Mesendoderm (in vitro differentiated cells): ENCODE measurements around the gene MAN1A2.
A peak's percentile ranks its signal among the peaks of the same experiment; 100 is the strongest.

Experiments
- DNase-seq: peaks from one replicate; pipeline ENCODE4 v3.0.0; 2013
- H2AK5ac ChIP-seq: 2 replicates; pipeline ENCODE4 v1.6.1; 2013; ENCODE audit warnings: low read length, inconsistent platforms
- H2BK120ac ChIP-seq: 2 replicates; pipeline ENCODE4 v1.6.1; 2013; ENCODE audit warnings: low read depth, mild to moderate bottlenecking, low read length, moderate library complexity, mixed read lengths
- H2BK15ac ChIP-seq: replicated peaks from 2 replicates; pipeline ENCODE4 v1.6.1; 2013; ENCODE audit warnings: low read depth, mild to moderate bottlenecking, moderate library complexity
- H2BK5ac ChIP-seq: 2 replicates; pipeline ENCODE4 v1.6.1; 2013; ENCODE audit warnings: low read length, inconsistent platforms
- H3K18ac ChIP-seq: 2 replicates; pipeline ENCODE4 v1.6.1; 2013; ENCODE audit warnings: mild to moderate bottlenecking, low read length, mixed read lengths
- H3K23ac ChIP-seq: one replicate; pipeline ENCODE4 v1.6.1; 2013; ENCODE audit warnings: low read length
- H3K27ac ChIP-seq: 2 replicates; pipeline ENCODE4 v1.5.1; 2013; ENCODE audit warnings: low read depth, mild to moderate bottlenecking, inconsistent platforms, low read length, moderate library complexity
- H3K27me3 ChIP-seq: 2 replicates; pipeline ENCODE4 v1.6.1; 2013; ENCODE audit warnings: low read length, control low read depth, mild to moderate bottlenecking, inconsistent platforms; ENCODE audit not compliant: insufficient read depth, poor library complexity
- H3K36me3 ChIP-seq: 2 replicates; pipeline ENCODE4 v1.6.1; 2013; ENCODE audit warnings: low read length, inconsistent platforms; ENCODE audit not compliant: control insufficient read depth, insufficient read depth
- H3K4ac ChIP-seq: one replicate; pipeline ENCODE4 v1.6.1; 2013; ENCODE audit warnings: low read depth, mild to moderate bottlenecking, low read length, moderate library complexity
- H3K4me1 ChIP-seq: 2 replicates; pipeline ENCODE4 v1.6.1; 2013; ENCODE audit warnings: low read depth, low read length, inconsistent platforms; ENCODE audit not compliant: control insufficient read depth
- H3K4me2 ChIP-seq: 2 replicates; pipeline ENCODE4 v1.6.1; 2013; ENCODE audit warnings: low read length
- H3K4me3 ChIP-seq: 2 replicates; pipeline ENCODE4 v1.5.1; 2013; ENCODE audit warnings: mild to moderate bottlenecking, low read length
- H3K56ac ChIP-seq: one replicate; pipeline ENCODE4 v1.6.1; 2013; ENCODE audit warnings: low read length
- H3K79me1 ChIP-seq: 2 replicates; pipeline ENCODE4 v1.6.1; 2013; ENCODE audit warnings: low read length, inconsistent platforms
- H3K79me2 ChIP-seq: 2 replicates; pipeline ENCODE4 v1.6.1; 2013; ENCODE audit warnings: mild to moderate bottlenecking, low read length; ENCODE audit not compliant: control insufficient read depth, insufficient read depth
- H3K9ac ChIP-seq: 2 replicates; pipeline ENCODE4 v1.6.1; 2013; ENCODE audit warnings: low read length, inconsistent platforms
- H4K5ac ChIP-seq: one replicate; pipeline ENCODE4 v1.6.1; 2013; ENCODE audit warnings: low read length
- H4K8ac ChIP-seq: one replicate; pipeline ENCODE4 v1.6.1; 2013; ENCODE audit warnings: low read depth, mild to moderate bottlenecking, control low read depth, low read length, moderate library complexity
- WGBS: extraction: QIAGEN DNeasy Blood & Tissue Kit; methylation state at CpG from one replicate; pipeline ENCODE4 v1.1.7; 2013; ENCODE audit warnings: low lambda C conversion rate, missing lambda C conversion rate; ENCODE audit not compliant: insufficient coverage; ENCODE audit errors: extremely low coverage; 5-methylcytosine and 5-hydroxymethylcytosine counted together

The MAN1A2 gene

GRCh38 chr1:117387060-117387633 is 19.9 kb downstream of the MAN1A2 start:
- no peak overlapping the region for H3K4me2 ChIP-seq

GRCh38 chr1:117388328-117388727 is 21.1 kb downstream of the MAN1A2 start:
- H3K18ac ChIP-seq: no peak overlapping the region
- H3K56ac ChIP-seq: no peak overlapping the region
- H3K79me2 ChIP-seq: peaks cover 7% of the 10 kb centered on the region
- H3K79me1 ChIP-seq: peaks cover 16% of the 10 kb centered on the region
- no peak overlapping the region for H3K27ac ChIP-seq
- H4K8ac ChIP-seq: no peak overlapping the region
- H3K4me1 ChIP-seq: no peaks in the 10 kb centered on the region
- no peak overlapping the region for H2BK120ac ChIP-seq
- H2BK5ac ChIP-seq: no peak overlapping the region
- no peak overlapping the region for H3K4me2 ChIP-seq
- no peaks in the 10 kb centered on the region for H3K36me3 ChIP-seq
- H3K27me3 ChIP-seq: no peaks in the 10 kb centered on the region
- H3K4ac ChIP-seq: no peak overlapping the region
- no peak overlapping the region for H2AK5ac ChIP-seq
- no CpG with 5 or more reads among the region's 3 CpGs for WGBS
- no peak overlapping the region for H3K4me3 ChIP-seq
- no peak overlapping the region for H3K23ac ChIP-seq
- DNase-seq: no peak
- no peak overlapping the region for H2BK15ac ChIP-seq
- H3K9ac ChIP-seq: no peak overlapping the region
- H4K5ac ChIP-seq: no peak overlapping the region

More at GRCh38 chr1:117387060-117387633, 19.9 kb downstream of the MAN1A2 start:
- DNase-seq: no peak
- no peak overlapping the region for H4K8ac ChIP-seq
- H3K4ac ChIP-seq: no peak overlapping the region
- H4K5ac ChIP-seq: no peak overlapping the region
- no peaks in the 10 kb centered on the region for H3K36me3 ChIP-seq
- H3K4me1 ChIP-seq: no peaks in the 10 kb centered on the region
- H3K56ac ChIP-seq: no peak overlapping the region
- H3K27ac ChIP-seq: no peak overlapping the region
- H3K79me2 ChIP-seq: peaks cover 7% of the 10 kb centered on the region
- no peak overlapping the region for H3K23ac ChIP-seq
- no peak overlapping the region for H3K4me3 ChIP-seq
- no CpG with 5 or more reads among the region's 2 CpGs for WGBS
- no peak overlapping the region for H2BK5ac ChIP-seq
- no peak overlapping the region for H2BK120ac ChIP-seq
- no peak overlapping the region for H2BK15ac ChIP-seq
- H3K79me1 ChIP-seq: peaks cover 16% of the 10 kb centered on the region
- H3K9ac ChIP-seq: no peak overlapping the region
- no peak overlapping the region for H3K18ac ChIP-seq
- H2AK5ac ChIP-seq: no peak overlapping the region
- no peaks in the 10 kb centered on the region for H3K27me3 ChIP-seq

DNA sequence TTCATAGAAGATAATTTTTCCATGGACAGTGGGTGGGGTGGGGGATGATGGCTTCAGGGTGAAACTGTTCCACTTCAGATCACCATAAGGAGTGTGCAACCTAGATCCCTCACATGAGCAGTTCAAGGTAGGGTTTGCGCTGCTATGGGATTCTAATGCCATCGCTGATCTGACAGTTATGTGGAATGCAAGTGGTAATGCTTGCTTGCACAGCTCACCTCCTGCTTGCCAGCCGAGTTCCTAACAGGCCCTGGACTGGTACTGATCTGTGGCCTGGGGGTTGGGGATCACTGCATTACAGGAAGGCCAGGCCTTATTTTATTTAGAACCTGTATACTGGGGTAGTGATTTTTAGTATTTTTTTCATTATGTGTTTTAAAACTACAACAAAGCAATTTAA is 22.0 kb downstream of the MAN1A2 start:
- peaks cover 16% of the 10 kb centered on the region for H3K79me1 ChIP-seq
- H4K8ac ChIP-seq: no peak overlapping the region
- H3K79me2 ChIP-seq: peaks cover 7% of the 10 kb centered on the region
- no peak overlapping the region for H2BK120ac ChIP-seq
- no peaks in the 10 kb centered on the region for H3K27me3 ChIP-seq
- H3K4me2 ChIP-seq: no peak overlapping the region
- no peak overlapping the region for H3K9ac ChIP-seq
- H4K5ac ChIP-seq: no peak overlapping the region
- no peak overlapping the region for H2BK15ac ChIP-seq
- DNase-seq: no peak
- H3K18ac ChIP-seq: no peak overlapping the region
- H3K4ac ChIP-seq: no peak overlapping the region
- H3K23ac ChIP-seq: no peak overlapping the region
- H3K56ac ChIP-seq: no peak overlapping the region
- H3K4me1 ChIP-seq: no peaks in the 10 kb centered on the region
- H2AK5ac ChIP-seq: no peak overlapping the region
- no peaks in the 10 kb centered on the region for H3K36me3 ChIP-seq
- no peak overlapping the region for H2BK5ac ChIP-seq
- no CpG with 5 or more reads among the region's 3 CpGs for WGBS
- no peak overlapping the region for H3K27ac ChIP-seq
- H3K4me3 ChIP-seq: no peak overlapping the region

GRCh38 chr1:117389779-117390178 is 22.5 kb downstream of the MAN1A2 start:
- Histone ChIP-seq H2BK5ac (no peak overlapping the region), H2AK5ac (no peak overlapping the region), H3K27me3 (no peaks in the 10 kb centered on the region), H2BK120ac (no peak overlapping the region), H3K79me1 (peaks cover 15% of the 10 kb centered on the region), H3K4me2 (no peak overlapping the region), H3K9ac (no peak overlapping the region), H3K4me3 (no peak overlapping the region), H3K4ac (no peak overlapping the region), H3K56ac (no peak overlapping the region), H3K79me2 (peaks cover 7% of the 10 kb centered on the region), H3K18ac (no peak overlapping the region), H3K4me1 (no peaks in the 10 kb centered on the region), H4K8ac (no peak overlapping the region), H3K36me3 (no peaks in the 10 kb centered on the region), H2BK15ac (no peak overlapping the region), H3K23ac (no peak overlapping the region), H4K5ac (no peak overlapping the region), H3K27ac (no peak overlapping the region)
- DNase-seq: no peak
- no CpG with 5 or more reads among the region's 1 CpG for WGBS

- Histone ChIP-seq H2AK5ac (no peak overlapping the region), H3K79me2 (peaks cover 2% of the 10 kb centered on the region), H4K8ac (no peak overlapping the region), H2BK120ac (no peak overlapping the region), H3K27ac (no peak overlapping the region), H3K9ac (no peak overlapping the region), H3K4me1 (peaks cover 3% of the 10 kb centered on the region), H4K5ac (no peak overlapping the region), H2BK15ac (no peak overlapping the region), H3K56ac (no peak overlapping the region), H3K36me3 (no peaks in the 10 kb centered on the region), H3K18ac (no peak overlapping the region), H3K23ac (no peak overlapping the region), H3K27me3 (no peaks in the 10 kb centered on the region), H3K4ac (no peak overlapping the region), H3K4me2 (no peak overlapping the region), H2BK5ac (no peak overlapping the region), H3K4me3 (no peak overlapping the region), H3K79me1 (peaks cover 10% of the 10 kb centered on the region)
- DNase-seq: peak; percentile 22
- no CpG with 5 or more reads among the region's 1 CpG for WGBS
Measured at GRCh38 chr1:117392771-117393170, 25.5 kb downstream of the MAN1A2 start.

- Histone ChIP-seq H3K56ac (no peak overlapping the region), H3K27me3 (no peaks in the 10 kb centered on the region), H3K79me2 (peaks cover 2% of the 10 kb centered on the region), H3K4me2 (no peak overlapping the region), H3K4ac (no peak overlapping the region), H3K4me3 (no peak overlapping the region), H3K4me1 (peaks cover 3% of the 10 kb centered on the region), H3K9ac (no peak overlapping the region), H3K18ac (no peak overlapping the region), H3K79me1 (peaks cover 12% of the 10 kb centered on the region), H4K8ac (no peak overlapping the region), H3K23ac (no peak overlapping the region), H3K27ac (no peak overlapping the region), H2BK15ac (no peak overlapping the region), H3K36me3 (no peaks in the 10 kb centered on the region), H4K5ac (no peak overlapping the region), H2BK120ac (no peak overlapping the region), H2BK5ac (no peak overlapping the region), H2AK5ac (no peak overlapping the region)
- DNase-seq: no peak
Measured at GRCh38 chr1:117396074-117396473, 28.8 kb downstream of the MAN1A2 start.
